ENCODE results near the gene FAU.

FAU gene

DNA sequence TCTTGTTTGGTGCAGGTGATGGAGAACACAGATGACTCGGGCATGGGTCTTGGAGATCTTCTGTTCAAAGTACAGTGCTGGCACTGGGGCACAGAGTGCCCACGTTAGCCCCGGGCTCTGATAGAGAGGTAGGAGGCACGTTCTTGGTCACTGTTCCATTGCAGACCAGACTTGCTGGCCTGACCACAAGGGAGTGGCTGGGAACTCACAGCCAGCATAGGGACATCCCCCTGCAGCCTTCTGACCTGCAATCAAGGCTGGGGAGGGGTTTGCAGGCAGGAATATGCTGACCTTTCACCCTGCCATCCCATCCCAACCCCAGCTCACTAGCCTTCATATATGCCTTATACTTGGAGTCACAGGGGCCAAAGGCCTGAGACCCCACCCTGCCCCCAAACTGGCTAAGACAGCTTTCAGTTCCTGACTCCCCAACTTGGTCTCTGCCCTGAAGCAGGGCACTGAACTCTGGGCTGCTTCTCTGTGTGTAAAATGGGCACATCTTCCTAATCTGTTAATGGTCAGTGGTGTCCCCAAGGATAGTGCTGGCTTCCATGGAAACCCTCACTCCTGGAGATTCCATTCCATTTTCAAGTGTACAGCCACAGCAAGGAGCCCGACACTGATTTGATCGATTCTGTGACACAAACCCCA lies 4.8 kb upstream of the FAU start:
- H3K36me3 ChIP-seq: peaks cover 86% of the 10 kb centered on the region
- DNase-seq: no peak
- no peaks in the 10 kb centered on the region for H3K27me3 ChIP-seq (ENCODE audit: insufficient read depth, low read depth, severe bottlenecking)
- no peaks in the 10 kb centered on the region for H3K9me3 ChIP-seq (ENCODE audit: severe bottlenecking)
- TF ChIP-seq, protein P1, sequence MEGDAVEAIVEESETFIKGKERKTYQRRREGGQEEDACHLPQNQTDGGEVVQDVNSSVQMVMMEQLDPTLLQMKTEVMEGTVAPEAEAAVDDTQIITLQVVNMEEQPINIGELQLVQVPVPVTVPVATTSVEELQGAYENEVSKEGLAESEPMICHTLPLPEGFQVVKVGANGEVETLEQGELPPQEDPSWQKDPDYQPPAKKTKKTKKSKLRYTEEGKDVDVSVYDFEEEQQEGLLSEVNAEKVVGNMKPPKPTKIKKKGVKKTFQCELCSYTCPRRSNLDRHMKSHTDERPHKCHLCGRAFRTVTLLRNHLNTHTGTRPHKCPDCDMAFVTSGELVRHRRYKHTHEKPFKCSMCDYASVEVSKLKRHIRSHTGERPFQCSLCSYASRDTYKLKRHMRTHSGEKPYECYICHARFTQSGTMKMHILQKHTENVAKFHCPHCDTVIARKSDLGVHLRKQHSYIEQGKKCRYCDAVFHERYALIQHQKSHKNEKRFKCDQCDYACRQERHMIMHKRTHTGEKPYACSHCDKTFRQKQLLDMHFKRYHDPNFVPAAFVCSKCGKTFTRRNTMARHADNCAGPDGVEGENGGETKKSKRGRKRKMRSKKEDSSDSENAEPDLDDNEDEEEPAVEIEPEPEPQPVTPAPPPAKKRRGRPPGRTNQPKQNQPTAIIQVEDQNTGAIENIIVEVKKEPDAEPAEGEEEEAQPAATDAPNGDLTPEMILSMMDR (IDR thresholded peaks at IDR 0.05; ENCODE audit: low read depth, low read length): no peak
- H3K27ac ChIP-seq: no peak overlapping the region
- H3K4me3 ChIP-seq (ENCODE audit: low read depth, low read length): no peak overlapping the region

DNA sequence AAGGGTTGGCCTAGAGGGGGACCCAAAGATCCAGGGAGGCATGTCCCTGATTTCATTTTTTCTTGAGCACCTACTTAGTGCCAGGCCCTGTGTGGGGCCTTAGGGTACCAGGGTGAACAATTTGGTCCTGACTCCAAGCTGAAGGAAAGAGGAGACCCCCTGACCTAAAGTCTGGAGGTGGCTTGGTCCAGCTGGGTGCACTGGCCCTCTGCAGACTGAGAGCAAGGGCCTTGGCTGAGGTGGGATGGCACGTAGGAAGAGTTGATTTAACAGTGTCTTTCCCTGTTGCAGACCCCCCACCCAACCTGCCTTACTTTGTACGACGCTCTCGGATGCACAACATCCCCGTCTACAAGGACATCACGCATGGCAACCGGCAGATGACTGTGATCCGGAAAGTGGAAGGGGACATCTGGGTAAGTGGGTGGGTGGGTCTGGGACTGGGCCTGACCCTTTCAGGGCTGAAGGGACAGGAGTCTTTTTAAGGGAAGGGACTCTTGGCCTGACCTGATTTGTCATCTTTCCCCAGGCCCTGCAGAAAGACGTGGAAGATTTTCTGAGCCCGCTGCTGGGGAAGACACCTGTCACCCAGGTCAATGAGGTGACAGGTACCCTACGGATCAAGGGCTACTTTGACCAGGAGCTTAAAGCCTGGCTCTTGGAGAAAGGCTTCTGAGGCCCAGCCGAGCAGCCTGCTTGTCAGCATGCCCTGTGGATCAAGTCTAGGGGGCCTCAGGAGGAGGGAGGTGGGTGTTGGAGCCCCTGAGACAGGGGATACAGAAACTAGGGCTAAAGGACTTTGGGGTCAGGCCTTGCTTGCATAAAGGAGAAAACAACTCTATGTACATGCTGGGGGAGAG lies 3.5 kb upstream of the FAU start:
- no peak overlapping the region for H3K4me3 ChIP-seq (ENCODE audit: low read depth, low read length)
- H3K27ac ChIP-seq: peak overlapping the region; percentile 51
- TF ChIP-seq, protein P1 (IDR thresholded peaks at IDR 0.05; ENCODE audit: low read depth, low read length): no peak
- DNase-seq: no peak
- H3K36me3 ChIP-seq: peaks cover 87% of the 10 kb centered on the region
- H3K27me3 ChIP-seq (ENCODE audit: insufficient read depth, low read depth, severe bottlenecking): no peaks in the 10 kb centered on the region
- H3K9me3 ChIP-seq (ENCODE audit: severe bottlenecking): no peaks in the 10 kb centered on the region

GRCh38 chr11:65124480-65125196 lies 2.7 kb upstream of the FAU start:
- peak overlapping the region; percentile 51 for H3K27ac ChIP-seq
- no peak for DNase-seq
- no peaks in the 10 kb centered on the region for H3K9me3 ChIP-seq (ENCODE audit: severe bottlenecking)
- TF ChIP-seq, protein P1 (IDR thresholded peaks at IDR 0.05; ENCODE audit: low read depth, low read length): no peak
- no peak overlapping the region for H3K4me3 ChIP-seq (ENCODE audit: low read depth, low read length)
- H3K36me3 ChIP-seq: peaks cover 87% of the 10 kb centered on the region
- no peaks in the 10 kb centered on the region for H3K27me3 ChIP-seq (ENCODE audit: insufficient read depth, low read depth, severe bottlenecking)

GRCh38 chr11:65121447-65121864 lies 478 bp downstream of the FAU start:
- peak overlapping the region; percentile 79 for H3K27ac ChIP-seq
- peak overlapping the region; percentile 81 for H3K4me3 ChIP-seq (ENCODE audit: low read depth, low read length)
- H3K36me3 ChIP-seq: peaks cover 78% of the 10 kb centered on the region
- H3K9me3 ChIP-seq (ENCODE audit: severe bottlenecking): no peaks in the 10 kb centered on the region
- TF ChIP-seq, protein P1 (IDR thresholded peaks at IDR 0.05; ENCODE audit: low read depth, low read length): no peak
- DNase-seq: no peak
- no peaks in the 10 kb centered on the region for H3K27me3 ChIP-seq (ENCODE audit: insufficient read depth, low read depth, severe bottlenecking)

GRCh38 chr11:65120831-65121230 lies 1.1 kb downstream of the FAU start:
- no peaks in the 10 kb centered on the region for H3K9me3 ChIP-seq (ENCODE audit: severe bottlenecking)
- H3K4me3 ChIP-seq (ENCODE audit: low read depth, low read length): peak overlapping the region; percentile 81
- no peak overlapping the region; the same call in 1 of the 2 replicates for H3K27ac ChIP-seq
- TF ChIP-seq, protein P1 (IDR thresholded peaks at IDR 0.05; ENCODE audit: low read depth, low read length): no peak
- peaks cover 75% of the 10 kb centered on the region for H3K36me3 ChIP-seq
- no peak for DNase-seq
- no peaks in the 10 kb centered on the region for H3K27me3 ChIP-seq (ENCODE audit: insufficient read depth, low read depth, severe bottlenecking)
